ENCODE data around the gene DTNB. TPM values are rescaled to one million over a fixed set of nuclear protein-coding genes. Genes with fewer than 3 reads are reported as not detected.

Gene DTNB
- total RNA-seq, 4 donors from 2014 or later = 3.0 to 7.5 (median 4.3) TPM

- Histone ChIP-seq H3K27me3 (no peaks in the 10 kb centered on the region), H3K9me3 (peaks cover 0 to 14% (median 12%) of the 10 kb centered on the region in 4 donors), H3K36me3 (peaks cover 0 to 5% (median 0%) of the 10 kb centered on the region in 4 donors), H3K4me1 (peaks cover 0 to 5% (median 2%) of the 10 kb centered on the region in 4 donors), H3K4me3 (no peak overlapping the region), H3K27ac (replicated peaks in 1 of 4) (no peak overlapping the region)
- WGBS = 91% methylated on average over 11 of the region's 11 CpGs
- intact Hi-C loops (cut with DNase I) = no loop called here
- TF ChIP-seq EP300 (IDR thresholded peaks at IDR 0.05) (no peak), POLR2AphosphoS5 (IDR thresholded peaks at IDR 0.05) (no peak), POLR2A (IDR thresholded peaks at IDR 0.05; ENCODE audit: low read depth) (no peak)
- TF ChIP-seq, protein P1, sequence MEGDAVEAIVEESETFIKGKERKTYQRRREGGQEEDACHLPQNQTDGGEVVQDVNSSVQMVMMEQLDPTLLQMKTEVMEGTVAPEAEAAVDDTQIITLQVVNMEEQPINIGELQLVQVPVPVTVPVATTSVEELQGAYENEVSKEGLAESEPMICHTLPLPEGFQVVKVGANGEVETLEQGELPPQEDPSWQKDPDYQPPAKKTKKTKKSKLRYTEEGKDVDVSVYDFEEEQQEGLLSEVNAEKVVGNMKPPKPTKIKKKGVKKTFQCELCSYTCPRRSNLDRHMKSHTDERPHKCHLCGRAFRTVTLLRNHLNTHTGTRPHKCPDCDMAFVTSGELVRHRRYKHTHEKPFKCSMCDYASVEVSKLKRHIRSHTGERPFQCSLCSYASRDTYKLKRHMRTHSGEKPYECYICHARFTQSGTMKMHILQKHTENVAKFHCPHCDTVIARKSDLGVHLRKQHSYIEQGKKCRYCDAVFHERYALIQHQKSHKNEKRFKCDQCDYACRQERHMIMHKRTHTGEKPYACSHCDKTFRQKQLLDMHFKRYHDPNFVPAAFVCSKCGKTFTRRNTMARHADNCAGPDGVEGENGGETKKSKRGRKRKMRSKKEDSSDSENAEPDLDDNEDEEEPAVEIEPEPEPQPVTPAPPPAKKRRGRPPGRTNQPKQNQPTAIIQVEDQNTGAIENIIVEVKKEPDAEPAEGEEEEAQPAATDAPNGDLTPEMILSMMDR (IDR thresholded peaks at IDR 0.05) = no peak
- DNase-seq (ENCODE audit: extremely low spot score) = no peak
These were observed 194.6 kb downstream of the DTNB start for GRCh38 chr2:25478736-25479135.

DNA sequence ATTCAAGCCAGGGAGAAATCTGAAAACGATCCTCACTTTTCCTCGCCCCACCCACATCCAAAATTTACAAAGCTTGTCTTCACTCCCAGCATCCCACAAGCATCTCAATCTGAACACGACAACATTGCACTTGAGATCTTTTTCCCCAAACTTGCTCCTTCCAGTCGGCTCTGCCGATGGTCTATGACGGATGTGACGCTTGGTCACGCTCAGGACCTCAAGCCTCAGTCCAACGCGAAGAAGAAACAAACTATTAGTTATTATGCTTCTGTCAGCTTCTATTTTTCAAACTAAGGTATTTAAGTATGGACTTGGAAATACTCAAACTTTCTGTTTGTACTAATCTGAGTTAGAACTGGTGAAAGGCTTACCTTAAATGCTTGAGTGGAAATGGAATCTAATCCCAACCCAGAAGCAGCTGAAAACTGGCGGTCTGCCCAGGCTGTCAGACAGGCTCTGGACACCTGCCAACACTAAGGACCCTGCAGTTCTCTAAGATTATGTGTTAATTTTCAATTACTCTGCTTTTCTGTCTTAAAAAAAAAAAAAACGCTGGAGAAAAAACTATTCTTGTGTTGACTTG is 199.5 kb downstream of the DTNB start:
- Histone ChIP-seq H3K27ac (replicated peaks in 1 of 4) (no peak overlapping the region), H3K9me3 (peaks cover 0 to 14% (median 12%) of the 10 kb centered on the region in 4 donors), H3K36me3 (peaks cover 0 to 5% (median 0%) of the 10 kb centered on the region in 4 donors), H3K4me1 (peaks cover 0 to 11% (median 4%) of the 10 kb centered on the region in 4 donors), H3K4me3 (no peak overlapping the region), H3K27me3 (no peaks in the 10 kb centered on the region)
- intact Hi-C loops (cut with DNase I) = no loop called here
- WGBS = 45% methylated on average over 12 of the region's 12 CpGs
- TF ChIP-seq POLR2A (IDR thresholded peaks at IDR 0.05; ENCODE audit: low read depth) (no peak), EP300 (IDR thresholded peaks at IDR 0.05) (no peak), POLR2AphosphoS5 (IDR thresholded peaks at IDR 0.05) (no peak)
- TF ChIP-seq, protein P1 (IDR thresholded peaks at IDR 0.05) = no peak
- no peak for DNase-seq (ENCODE audit: extremely low spot score)

GRCh38 chr2:25473131-25473530 is 200.2 kb downstream of the DTNB start:
- no peaks in the 10 kb centered on the region for H3K27me3 ChIP-seq

DNA sequence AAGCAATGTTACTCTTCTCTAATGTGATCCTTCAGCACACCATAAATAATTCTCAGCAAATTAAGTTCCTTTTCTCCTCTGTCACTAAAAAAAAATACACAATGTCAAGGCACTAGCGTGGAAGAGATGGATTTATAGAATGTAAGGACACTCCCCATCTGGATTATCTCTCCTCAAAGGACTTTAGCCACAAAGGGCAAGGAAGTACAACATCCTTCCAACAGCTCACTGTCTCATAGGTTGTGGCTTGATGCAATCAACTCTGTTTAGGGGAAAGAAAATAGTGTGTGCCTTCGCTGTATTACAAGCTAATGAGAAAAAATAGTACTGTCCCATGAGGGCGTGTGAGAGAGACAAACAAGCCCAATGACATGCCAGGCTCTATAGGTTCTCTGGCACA is 202.6 kb downstream of the DTNB start:
- 80% methylated on average over 3 of the region's 3 CpGs for WGBS
- H3K4me1 ChIP-seq = peaks cover 0 to 11% (median 4%) of the 10 kb centered on the region in 4 donors
- DNase-seq (ENCODE audit: extremely low spot score) = no peak
- H3K27ac ChIP-seq (replicated peaks in 1 of 4) = no peak overlapping the region
- peaks cover 0 to 8% (median 6%) of the 10 kb centered on the region in 4 donors for H3K9me3 ChIP-seq
- intact Hi-C loops (cut with DNase I) = no loop called here
- TF ChIP-seq, protein P1 (IDR thresholded peaks at IDR 0.05) = no peak
- no peak for TF ChIP-seq POLR2AphosphoS5 (IDR thresholded peaks at IDR 0.05)
- TF ChIP-seq POLR2A (IDR thresholded peaks at IDR 0.05; ENCODE audit: low read depth) = no peak
- no peak for TF ChIP-seq EP300 (IDR thresholded peaks at IDR 0.05)
- H3K36me3 ChIP-seq = peaks cover 0 to 5% (median 0%) of the 10 kb centered on the region in 4 donors
- H3K4me3 ChIP-seq = no peak overlapping the region
- no peaks in the 10 kb centered on the region for H3K27me3 ChIP-seq

More at GRCh38 chr2:25473131-25473530, 200.2 kb downstream of the DTNB start:
- Histone ChIP-seq H3K4me3 (no peak overlapping the region), H3K9me3 (peaks cover 0 to 14% (median 12%) of the 10 kb centered on the region in 4 donors), H3K27ac (replicated peaks in 1 of 4) (no peak overlapping the region), H3K4me1 (peaks cover 0 to 11% (median 4%) of the 10 kb centered on the region in 4 donors), H3K36me3 (peaks cover 0 to 5% (median 0%) of the 10 kb centered on the region in 4 donors)
- TF ChIP-seq EP300 (IDR thresholded peaks at IDR 0.05) (no peak), POLR2AphosphoS5 (IDR thresholded peaks at IDR 0.05) (no peak), POLR2A (IDR thresholded peaks at IDR 0.05; ENCODE audit: low read depth) (no peak)
- TF ChIP-seq, protein P1 (IDR thresholded peaks at IDR 0.05) = no peak
- DNase-seq (ENCODE audit: extremely low spot score) = no peak
- 50% methylated on average over 1 of the region's 1 CpG for WGBS
- intact Hi-C loops (cut with DNase I) = no loop called here

Measured in esophagus muscularis mucosa (tissue), 4 donors.